CD4-positive, alpha-beta T cell (primary cell): ENCODE results near the gene KDM2A. TPM values are rescaled to one million over a fixed set of nuclear protein-coding genes. Genes with fewer than 3 reads are reported as not detected.

Experiments used
- ATAC-seq: fragments of 200-7000 bp; cut with Tn5 transposase; one replicate; pipeline ENCODE4 v1.10.0; 2022; ENCODE audit warnings: mild to moderate bottlenecking; ENCODE audit not compliant: poor library complexity
- CTCF ChIA-PET: fragments of 350-600 bp; sonication (Branson Sonifier 250); formaldehyde crosslinking; loops from one replicate; lab custom pipeline; 2021; ENCODE audit warnings: antibody characterized with exemption, inconsistent platforms; lab: Charles Lee
- POLR2A ChIA-PET: fragments of 350-600 bp; sonication (Branson Sonifier 250); formaldehyde crosslinking; loops from one replicate; lab custom pipeline; 2021; ENCODE audit warnings: antibody characterized with exemption, inconsistent platforms; lab: Charles Lee
- DNase-seq, 14 experiments: peaks; one replicate each; pipeline ENCODE4 v3.0.0-alpha.2; 2013 to 2020; ENCODE audit warnings: mixed read lengths in 2 of 14
- H3K27ac ChIP-seq, 2 donors: one replicate each; pipeline versions ENCODE4 v1.5.1 to v1.7.0; 2013; ENCODE audit warnings: low read length in 2 of 2, low read depth in 1 of 2, mild to moderate bottlenecking in 1 of 2
- H3K27me3 ChIP-seq, 2 experiments: 1 replicate in 1 of 2; 2 replicates in 1 of 2; pipeline versions ENCODE4 v1.6.1 to v1.7.0; 2013; ENCODE audit warnings: low read length in 2 of 2, control low read depth in 1 of 2, mild to moderate bottlenecking in 1 of 2, moderate library complexity in 1 of 2; ENCODE audit not compliant: insufficient read depth in 2 of 2, control insufficient read depth in 1 of 2
- H3K36me3 ChIP-seq: one replicate; pipeline ENCODE4 v1.6.1; 2013; ENCODE audit warnings: low read length, control low read depth; ENCODE audit not compliant: insufficient read depth
- H3K4me1 ChIP-seq: one replicate; pipeline ENCODE4 v1.6.1; 2013; ENCODE audit warnings: low read length, control low read depth; ENCODE audit not compliant: insufficient read depth
- H3K4me3 ChIP-seq: one replicate; pipeline ENCODE4 v1.5.1; 2013; ENCODE audit warnings: mild to moderate bottlenecking, low read length, moderate library complexity
- H3K9me3 ChIP-seq, 2 experiments: 1 replicate in 1 of 2; 2 replicates in 1 of 2; pipeline versions ENCODE4 v1.6.1 to v1.7.0; 2013; ENCODE audit warnings: low read length in 2 of 2, mild to moderate bottlenecking in 2 of 2, control low read depth in 1 of 2, moderate library complexity in 1 of 2; ENCODE audit not compliant: control insufficient read depth in 1 of 2, insufficient read depth in 1 of 2
- H3K27ac Mint-ChIP-seq: one replicate; pipeline ENCODE4 v1.8.0; 2020; ENCODE audit warnings: mixed read lengths
- H3K27me3 Mint-ChIP-seq: one replicate; pipeline ENCODE4 v1.8.0; 2021; ENCODE audit warnings: mixed read lengths
- H3K36me3 Mint-ChIP-seq: one replicate; pipeline ENCODE4 v1.8.0; 2021; ENCODE audit warnings: low read depth, mixed read lengths
- H3K4me1 Mint-ChIP-seq: one replicate; pipeline ENCODE4 v1.8.0; 2021; ENCODE audit warnings: low read depth, mixed read lengths
- H3K4me3 Mint-ChIP-seq: one replicate; pipeline ENCODE4 v1.8.0; 2020; ENCODE audit warnings: mild to moderate bottlenecking, mixed read lengths
- H3K9me3 Mint-ChIP-seq: one replicate; pipeline ENCODE4 v1.8.0; 2020; ENCODE audit warnings: mixed read lengths
- CTCF ChIP-seq: fragments of 200-600 bp; IDR thresholded peaks from one replicate; pipeline ENCODE4 v1.8.0; 2022; ENCODE audit warnings: antibody characterized with exemption, mild to moderate bottlenecking
- intact Hi-C, 2 experiments: fragments of 100-400 bp; cut with DNase I in 1 of 2; cut with micrococcal nuclease in 1 of 2; formaldehyde crosslinking; loops; one replicate each; pipeline versions ENCODE4 v1.15.1 to v1.9.0; 2023 to 2025; cut with DNase I, micrococcal nuclease
- total RNA-seq, 174 experiments: library from RNA in 2 of 174; stranded (reverse) in 2 of 174; gene quantifications; one replicate each; pipeline ENCODE4 v1.2.3 and lab custom pipeline; 2021 to 2026

KDM2A gene
- total RNA-seq, 2 experiments from 2014 or later = 410 to 412 TPM

GRCh38 chr11:67153971-67154370 is 34.9 kb downstream of the KDM2A start:
- Histone ChIP-seq H3K27ac (no peak overlapping the region), H3K4me1 (no peaks in the 10 kb centered on the region), H3K36me3 (peaks cover 39% of the 10 kb centered on the region), H3K27me3 (no peaks in the 10 kb centered on the region), H3K4me3 (no peak overlapping the region), H3K9me3 (no peaks in the 10 kb centered on the region)
- TF ChIP-seq CTCF = no peak
- no peak overlapping the region for H3K27ac Mint-ChIP-seq
- no peaks in the 10 kb centered on the region for H3K27me3 Mint-ChIP-seq
- POLR2A ChIA-PET = no interaction called here
- no peak overlapping the region for H3K4me3 Mint-ChIP-seq
- ATAC-seq (no peak), DNase-seq (no peak)
- intact Hi-C loops = no loop called here
- H3K4me1 Mint-ChIP-seq = peaks cover 20% of the 10 kb centered on the region
- H3K9me3 Mint-ChIP-seq = no peaks in the 10 kb centered on the region
- CTCF ChIA-PET = no interaction called here
- peaks cover 54% of the 10 kb centered on the region for H3K36me3 Mint-ChIP-seq

DNA sequence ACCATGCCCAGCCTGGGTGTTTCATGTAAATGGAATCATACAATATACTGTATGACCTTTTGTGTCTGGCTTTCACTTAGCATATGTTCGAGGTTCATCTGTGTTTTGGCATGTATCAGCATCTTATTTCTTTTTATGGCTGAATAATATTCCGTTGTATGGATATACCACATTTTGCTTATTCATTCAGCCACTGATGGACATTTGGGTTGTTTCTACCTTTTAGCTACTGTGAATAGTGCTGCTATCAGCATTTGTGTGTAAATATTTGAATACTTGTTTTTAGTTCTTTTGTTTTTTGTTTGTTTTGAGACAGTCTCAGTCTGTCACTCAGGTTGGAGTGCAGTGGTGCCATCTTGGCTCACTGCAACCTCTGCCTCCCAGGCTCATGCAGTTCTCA is 35.7 kb downstream of the KDM2A start:
- ATAC-seq (no peak), DNase-seq (no peak)
- H3K4me3 ChIP-seq = no peak overlapping the region
- Mint-ChIP-seq H3K27me3 (no peaks in the 10 kb centered on the region), H3K4me1 (peaks cover 25% of the 10 kb centered on the region), H3K27ac (no peak overlapping the region), H3K4me3 (no peak overlapping the region), H3K9me3 (no peaks in the 10 kb centered on the region), H3K36me3 (peaks cover 59% of the 10 kb centered on the region)
- no peak for TF ChIP-seq CTCF
- H3K36me3 ChIP-seq = peaks cover 35% of the 10 kb centered on the region
- intact Hi-C loops = no loop called here
- no peaks in the 10 kb centered on the region for H3K27me3 ChIP-seq
- ChIA-PET CTCF (interaction anchor here (1.1 kb wide), 1 partner anchor 49 kb away, joined by 3 read pairs; no protein-coding TSS in a partner anchor), POLR2A (no interaction called here)
- no peaks in the 10 kb centered on the region for H3K4me1 ChIP-seq
- H3K27ac ChIP-seq = no peak overlapping the region
- no peaks in the 10 kb centered on the region for H3K9me3 ChIP-seq

GRCh38 chr11:67157691-67158090 is 38.6 kb downstream of the KDM2A start:
- Histone ChIP-seq H3K4me3 (no peak overlapping the region), H3K4me1 (peaks cover 8% of the 10 kb centered on the region), H3K9me3 (no peaks in the 10 kb centered on the region), H3K27me3 (no peaks in the 10 kb centered on the region), H3K27ac (no peak overlapping the region), H3K36me3 (peaks cover 12% of the 10 kb centered on the region)
- Mint-ChIP-seq H3K27ac (no peak overlapping the region), H3K4me1 (peaks cover 48% of the 10 kb centered on the region), H3K27me3 (no peaks in the 10 kb centered on the region), H3K4me3 (no peak overlapping the region), H3K9me3 (no peaks in the 10 kb centered on the region), H3K36me3 (peaks cover 39% of the 10 kb centered on the region)
- DNase-seq = no peak
- intact Hi-C loops = no loop called here
- ATAC-seq = no peak
- ChIA-PET CTCF (interaction anchor here (1.1 kb wide), 1 partner anchor 41 kb away, joined by 3 read pairs; no protein-coding TSS in a partner anchor), POLR2A (interaction anchor here (0.6 to 1.0 kb wide), 3 partner anchors 31 to 42 kb away, joined by 3 to 4 read pairs (median 3); partner anchors contain the start of gene KDM2A)
- TF ChIP-seq CTCF = no peak
